ENCODE data around the gene GRIK4.

The GRIK4 gene

GRCh38 chr11:120514541-120515121 is 3.1 kb downstream of the GRIK4 start:
- no peak for DNase-seq (ENCODE audit: low read depth)
- no peak for TF ChIP-seq CTCF (IDR thresholded peaks at IDR 0.05; ENCODE audit: insufficient read depth, low read depth, low read length, missing control alignments)
- H3K4me3 ChIP-seq (ENCODE audit: low read depth, low read length), result no peak overlapping the region

GRCh38 chr11:120515186-120515723 is 3.7 kb downstream of the GRIK4 start:
- DNase-seq (ENCODE audit: low read depth), result no peak
- H3K4me3 ChIP-seq (ENCODE audit: low read depth, low read length), result no peak overlapping the region
- no peak for TF ChIP-seq CTCF (IDR thresholded peaks at IDR 0.05; ENCODE audit: insufficient read depth, low read depth, low read length, missing control alignments)

GRCh38 chr11:120516461-120517389 is 5.2 kb downstream of the GRIK4 start:
- TF ChIP-seq CTCF (IDR thresholded peaks at IDR 0.05; ENCODE audit: insufficient read depth, low read depth, low read length, missing control alignments), result no peak

GRCh38 chr11:120517390-120517761 is 5.8 kb downstream of the GRIK4 start:
- no peak for TF ChIP-seq CTCF (IDR thresholded peaks at IDR 0.05; ENCODE audit: insufficient read depth, low read depth, low read length, missing control alignments)
- no peak for DNase-seq (ENCODE audit: low read depth)
- H3K4me3 ChIP-seq (ENCODE audit: low read depth, low read length), result no peak overlapping the region

More at GRCh38 chr11:120516461-120517389, 5.2 kb downstream of the GRIK4 start:
- no peak overlapping the region for H3K4me3 ChIP-seq (ENCODE audit: low read depth, low read length)
- no peak for DNase-seq (ENCODE audit: low read depth)

GRCh38 chr11:120517801-120518291 is 6.3 kb downstream of the GRIK4 start:
- no peak for TF ChIP-seq CTCF (IDR thresholded peaks at IDR 0.05; ENCODE audit: insufficient read depth, low read depth, low read length, missing control alignments)

GRCh38 chr11:120518356-120518755 is 6.8 kb downstream of the GRIK4 start:
- no peak for TF ChIP-seq CTCF (IDR thresholded peaks at IDR 0.05; ENCODE audit: insufficient read depth, low read depth, low read length, missing control alignments)
- no peak overlapping the region for H3K4me3 ChIP-seq (ENCODE audit: low read depth, low read length)
- DNase-seq (ENCODE audit: low read depth), result no peak

More at GRCh38 chr11:120517801-120518291, 6.3 kb downstream of the GRIK4 start:
- H3K4me3 ChIP-seq (ENCODE audit: low read depth, low read length), result no peak overlapping the region
- no peak for DNase-seq (ENCODE audit: low read depth)

Measured in GM12865 (cell line).